Measurements from ENCODE around the gene ATXN7L2. TPM values are rescaled to one million over a fixed set of nuclear protein-coding genes. Genes with fewer than 3 reads are reported as not detected.
"Not testable (repeated sequence)": the region's sequence is repeated elsewhere in the genome, so short reads cannot be mapped to it uniquely, and the experiment has no call there.

ATXN7L2 gene
- total RNA-seq, 4 donors from 2014 or later: 2.2 to 3.3 (median 2.7) TPM

GRCh38 chr1:109468903-109469302 is 14.8 kb upstream of the ATXN7L2 start:
- intact Hi-C loops (cut with DNase I): loop anchor here (5.0 kb wide), 1 partner anchor 42 kb away; the partner anchor contains the start of gene PSMA5
- no peak for TF ChIP-seq CTCF (IDR thresholded peaks at IDR 0.05)
- no peak for TF ChIP-seq POLR2AphosphoS5 (IDR thresholded peaks at IDR 0.05)
- no peak for TF ChIP-seq POLR2A (IDR thresholded peaks at IDR 0.05; ENCODE audit: low read depth)
- TF ChIP-seq EP300 (IDR thresholded peaks at IDR 0.05): no peak

GRCh38 chr1:109470245-109470644 is 13.5 kb upstream of the ATXN7L2 start:
- Histone ChIP-seq H3K36me3 (no peaks in the 10 kb centered on the region), H3K27ac (replicated peaks in 1 of 4) (no peak overlapping the region), H3K4me1 (peaks cover 4 to 31% (median 26%) of the 10 kb centered on the region in 4 donors), H3K4me3 (no peak overlapping the region), H3K9me3 (no peaks in the 10 kb centered on the region), H3K27me3 (peaks cover 0 to 11% (median 0%) of the 10 kb centered on the region in 4 donors)
- TF ChIP-seq POLR2AphosphoS5 (IDR thresholded peaks at IDR 0.05): no peak
- TF ChIP-seq CTCF (IDR thresholded peaks at IDR 0.05): no peak
- no peak for DNase-seq (ENCODE audit: extremely low spot score)
- intact Hi-C loops (cut with DNase I): no loop called here
- WGBS: 61% methylated on average over 6 of the region's 6 CpGs

More at GRCh38 chr1:109468903-109469302, 14.8 kb upstream of the ATXN7L2 start:
- no peak for DNase-seq (ENCODE audit: extremely low spot score)
- H3K4me3 ChIP-seq: no peak overlapping the region
- H3K27ac ChIP-seq (replicated peaks in 1 of 4): no peak overlapping the region
- peaks cover 4 to 37% (median 33%) of the 10 kb centered on the region in 4 donors for H3K4me1 ChIP-seq
- peaks cover 0 to 11% (median 0%) of the 10 kb centered on the region in 4 donors for H3K27me3 ChIP-seq
- H3K9me3 ChIP-seq: no peaks in the 10 kb centered on the region
- no peaks in the 10 kb centered on the region for H3K36me3 ChIP-seq
- 38% methylated on average over 2 of the region's 2 CpGs for WGBS

GRCh38 chr1:109472779-109473178 is 10.9 kb upstream of the ATXN7L2 start:
- H3K27me3 ChIP-seq: no peaks in the 10 kb centered on the region
- H3K9me3 ChIP-seq: no peaks in the 10 kb centered on the region
- H3K36me3 ChIP-seq: peaks cover 0 to 13% (median 11%) of the 10 kb centered on the region in 4 donors
- H3K4me1 ChIP-seq: peaks cover under 1 to 8% (median 2%) of the 10 kb centered on the region in 4 donors
- DNase-seq (ENCODE audit: extremely low spot score): no peak
- intact Hi-C loops (cut with DNase I): no loop called here
- no peak for TF ChIP-seq POLR2A (IDR thresholded peaks at IDR 0.05; ENCODE audit: low read depth)
- no peak for TF ChIP-seq POLR2AphosphoS5 (IDR thresholded peaks at IDR 0.05)
- TF ChIP-seq CTCF (IDR thresholded peaks at IDR 0.05): no peak
- TF ChIP-seq EP300 (IDR thresholded peaks at IDR 0.05): no peak
- H3K4me3 ChIP-seq: no peak overlapping the region
- WGBS: 49% methylated on average over 3 of the region's 3 CpGs
- H3K27ac ChIP-seq (replicated peaks in 1 of 4): no peak overlapping the region

GRCh38 chr1:109473284-109474057 is 10.2 kb upstream of the ATXN7L2 start:
- H3K4me3 ChIP-seq; intact Hi-C loops (cut with DNase I); H3K27me3 ChIP-seq; H3K9me3 ChIP-seq; H3K27ac ChIP-seq (replicated peaks in 1 of 4); DNase-seq (ENCODE audit: extremely low spot score); H3K4me1 ChIP-seq: not testable (repeated sequence)
- 87% methylated on average over 12 of the region's 12 CpGs for WGBS
- H3K36me3 ChIP-seq: peaks cover 0 to 18% (median 13%) of the 10 kb centered on the region in 4 donors

GRCh38 chr1:109474697-109475096 is 9.0 kb upstream of the ATXN7L2 start:
- intact Hi-C loops (cut with DNase I): no loop called here
- 81% methylated on average over 1 of the region's 1 CpG for whole genome bisulfite sequencing
- Histone ChIP-seq H3K27ac (replicated peaks in 1 of 4) (no peak overlapping the region), H3K9me3 (no peaks in the 10 kb centered on the region), H3K36me3 (peaks cover 0 to 24% (median 20%) of the 10 kb centered on the region in 4 donors), H3K27me3 (no peaks in the 10 kb centered on the region), H3K4me1 (no peaks in the 10 kb centered on the region), H3K4me3 (no peak overlapping the region)
- TF ChIP-seq POLR2A (IDR thresholded peaks at IDR 0.05; ENCODE audit: low read depth) (no peak), CTCF (IDR thresholded peaks at IDR 0.05) (no peak), EP300 (IDR thresholded peaks at IDR 0.05) (no peak), POLR2AphosphoS5 (IDR thresholded peaks at IDR 0.05) (no peak)
- DNase-seq (ENCODE audit: extremely low spot score): no peak

Measured in esophagus muscularis mucosa (tissue), 4 donors.